ENCODE data around the gene RAD52. TPM values are rescaled to one million over a fixed set of nuclear protein-coding genes. Genes with fewer than 3 reads are reported as not detected.

The RAD52 gene
- total RNA-seq, 1 experiment from 2014 or later, result 19.2 TPM

- no peak for TF ChIP-seq GTF2I (CRISPR knock-in tag; conservative IDR thresholded peaks at IDR 0.05)
These were observed 48.8 kb upstream of the RAD52 start (continued) for GRCh38 chr12:998020-998874.

GRCh38 chr12:997505-997904, 48.0 kb upstream of the RAD52 start:
- peaks cover 5% of the 10 kb centered on the region for H3K36me3 Mint-ChIP-seq
- no peaks in the 10 kb centered on the region for H3K27me3 Mint-ChIP-seq (ENCODE audit: low read depth)
- DNase-seq (ENCODE audit: low spot score) (no peak), ATAC-seq (no peak)
- peaks cover 3% of the 10 kb centered on the region for H3K4me1 Mint-ChIP-seq
- peak overlapping the region; percentile 1; the same call in 1 of the 2 replicates for H3K27ac Mint-ChIP-seq
- no peaks in the 10 kb centered on the region for H3K9me3 Mint-ChIP-seq
- H3K4me3 Mint-ChIP-seq, result no peak overlapping the region
- ChIA-PET CTCF (interaction anchor here (0.7 kb wide), 1 partner anchor 48 kb away, joined by 3 read pairs; the partner anchor contains the start of gene RAD52), POLR2A (interaction anchor here (0.6 kb wide), 1 partner anchor 91 kb away, joined by 6 read pairs; no protein-coding TSS in a partner anchor)
- TF ChIP-seq CREB1 (CRISPR knock-in tag; IDR thresholded peaks at IDR 0.05) (no peak), NR2C2 (CRISPR knock-in tag; IDR thresholded peaks at IDR 0.05) (no peak), ZNF416 (CRISPR knock-in tag; IDR thresholded peaks at IDR 0.05) (no peak)

- no peaks in the 10 kb centered on the region for H3K9me3 Mint-ChIP-seq
- no peaks in the 10 kb centered on the region for H3K27me3 Mint-ChIP-seq (ENCODE audit: low read depth)
- H3K27ac Mint-ChIP-seq, result no peak overlapping the region
- ChIA-PET POLR2A (no interaction called here), CTCF (no interaction called here)
- peaks cover 8% of the 10 kb centered on the region for H3K4me1 Mint-ChIP-seq
- H3K4me3 Mint-ChIP-seq, result no peak overlapping the region
- no peak for ATAC-seq
- H3K36me3 Mint-ChIP-seq, result peaks cover 5% of the 10 kb centered on the region
- no peak for DNase-seq (ENCODE audit: low spot score)
- no peak for TF ChIP-seq ERG (CRISPR knock-in tag; IDR thresholded peaks at IDR 0.05)
- no peak for TF ChIP-seq E2F1 (CRISPR knock-in tag; IDR thresholded peaks at IDR 0.05)
- TF ChIP-seq SMAD3 (CRISPR knock-in tag; IDR thresholded peaks at IDR 0.05; ENCODE audit: borderline replicate concordance), result no peak
- TF ChIP-seq ETV6 (CRISPR knock-in tag; IDR thresholded peaks at IDR 0.05), result no peak
- no peak for TF ChIP-seq TP53 (CRISPR knock-in tag; IDR thresholded peaks at IDR 0.05)
- TF ChIP-seq ZNF281 (CRISPR knock-in tag; IDR thresholded peaks at IDR 0.05), result no peak
- no peak for TF ChIP-seq ATF3 (CRISPR knock-in tag; conservative IDR thresholded peaks at IDR 0.05)
- TF ChIP-seq PREB (CRISPR knock-in tag; IDR thresholded peaks at IDR 0.05; ENCODE audit: borderline replicate concordance), result no peak
- no peak for TF ChIP-seq SOX15 (CRISPR knock-in tag; IDR thresholded peaks at IDR 0.05)
- no peak for TF ChIP-seq SP1 (CRISPR knock-in tag; conservative IDR thresholded peaks at IDR 0.05)
- no peak for TF ChIP-seq TCF7 (CRISPR knock-in tag; IDR thresholded peaks at IDR 0.05; ENCODE audit: low read depth)
- TF ChIP-seq ZNF263 (CRISPR knock-in tag; IDR thresholded peaks at IDR 0.05; ENCODE audit: low read depth), result no peak
- no peak for TF ChIP-seq FOXP1 (CRISPR knock-in tag; IDR thresholded peaks at IDR 0.05; ENCODE audit: borderline replicate concordance)
- TF ChIP-seq ZNF138 (CRISPR knock-in tag; conservative IDR thresholded peaks at IDR 0.05), result no peak
- no peak for TF ChIP-seq FOXP4 (CRISPR knock-in tag; IDR thresholded peaks at IDR 0.05)
- TF ChIP-seq GTF2I (CRISPR knock-in tag; conservative IDR thresholded peaks at IDR 0.05), result no peak
These were observed 47.4 kb upstream of the RAD52 start for GRCh38 chr12:996881-997280.

Data from WTC11 (cell line).